ENCODE results near the gene GALNT11. TPM values are rescaled to one million over a fixed set of nuclear protein-coding genes. Genes with fewer than 3 reads are reported as not detected.

The GALNT11 gene
- polyA plus RNA-seq, 1 donor (not counting 4 experiments of a cell fraction or from before 2014, with no cell fraction given) = 42.3 TPM

GRCh38 chr7:152158801-152159587, 133.5 kb downstream of the GALNT11 start:
- Histone ChIP-seq H3K27ac (ENCODE audit: control insufficient read depth, insufficient read depth, low read length) (no peak overlapping the region), H3K79me2 (ENCODE audit: control insufficient read depth, insufficient read depth, low read length) (no peaks in the 10 kb centered on the region), H3K36me3 (ENCODE audit: control insufficient read depth in 2 of 2, extremely low read depth in 1 of 2, insufficient read depth in 2 of 2, low read length in 2 of 2) (peaks cover 26 to 33% of the 10 kb centered on the region in 2 experiments), H3K9ac (ENCODE audit: control insufficient read depth, extremely low read depth, insufficient read depth, low read length) (no peak overlapping the region), H3K4me1 (ENCODE audit: control insufficient read depth, extremely low read depth, insufficient read depth, low read length) (no peaks in the 10 kb centered on the region), H3K4me3 (ENCODE audit: control insufficient read depth in 2 of 3, extremely low read depth in 1 of 3, insufficient read depth in 2 of 3, low read depth in 1 of 3, low read length in 3 of 3) (no peak overlapping the region), H3K4me2 (ENCODE audit: control insufficient read depth, extremely low read depth, insufficient read depth, low read depth, low read length) (no peak overlapping the region), H2AFZ (ENCODE audit: control insufficient read depth, low read length) (no peak overlapping the region), H4K20me1 (ENCODE audit: control insufficient read depth, extremely low read depth, insufficient read depth, low read length) (no peaks in the 10 kb centered on the region), H3K27me3 (ENCODE audit: control insufficient read depth, extremely low read depth, insufficient read depth, low read length) (no peaks in the 10 kb centered on the region), H3K9me1 (ENCODE audit: control insufficient read depth, extremely low read depth, insufficient read depth, low read length) (no peaks in the 10 kb centered on the region), H3K9me3 (ENCODE audit: control insufficient read depth, low read depth, low read length) (no peaks in the 10 kb centered on the region)
- TF ChIP-seq EZH2 (IDR thresholded peaks at IDR 0.05; ENCODE audit: low read length) (no peak), CTCF (optimal IDR thresholded peaks at IDR 0.05 in 1 of 3, IDR thresholded peaks at IDR 0.05 in 1 of 3, conservative IDR thresholded peaks at IDR 0.05 in 1 of 3; ENCODE audit: extremely low read depth in 1 of 3, insufficient read depth in 2 of 3, low read length in 3 of 3) (no peak)
- dilution Hi-C loops (cut with MboI; ENCODE audit: extremely low pct_ligation_motif_present, low sequenced_read_pairs) = no loop called here
- no peak for FAIRE-seq
- no peak for DNase-seq (ENCODE audit: low read depth, low spot score)

GRCh38 chr7:152161171-152161570, 135.7 kb downstream of the GALNT11 start:
- dilution Hi-C loops (cut with MboI; ENCODE audit: extremely low pct_ligation_motif_present, low sequenced_read_pairs) = no loop called here
- H2AFZ ChIP-seq (ENCODE audit: control insufficient read depth, low read length) = no peak overlapping the region
- no peak overlapping the region for H3K4me2 ChIP-seq (ENCODE audit: control insufficient read depth, extremely low read depth, insufficient read depth, low read depth, low read length)
- FAIRE-seq = no peak
- H3K36me3 ChIP-seq (ENCODE audit: control insufficient read depth in 2 of 2, extremely low read depth in 1 of 2, insufficient read depth in 2 of 2, low read length in 2 of 2) = peaks cover 21 to 30% of the 10 kb centered on the region in 2 experiments
- H3K4me3 ChIP-seq (ENCODE audit: control insufficient read depth in 2 of 3, extremely low read depth in 1 of 3, insufficient read depth in 2 of 3, low read depth in 1 of 3, low read length in 3 of 3) = no peak overlapping the region
- TF ChIP-seq EZH2 (IDR thresholded peaks at IDR 0.05; ENCODE audit: low read length) (no peak), CTCF (optimal IDR thresholded peaks at IDR 0.05 in 1 of 3, IDR thresholded peaks at IDR 0.05 in 1 of 3, conservative IDR thresholded peaks at IDR 0.05 in 1 of 3; ENCODE audit: extremely low read depth in 1 of 3, insufficient read depth in 2 of 3, low read length in 3 of 3) (no peak)
- DNase-seq (ENCODE audit: low read depth, low spot score) = no peak
- H3K9ac ChIP-seq (ENCODE audit: control insufficient read depth, extremely low read depth, insufficient read depth, low read length) = no peak overlapping the region
- H3K79me2 ChIP-seq (ENCODE audit: control insufficient read depth, insufficient read depth, low read length) = no peaks in the 10 kb centered on the region
- H3K27me3 ChIP-seq (ENCODE audit: control insufficient read depth, extremely low read depth, insufficient read depth, low read length) = no peaks in the 10 kb centered on the region
- no peaks in the 10 kb centered on the region for H3K9me1 ChIP-seq (ENCODE audit: control insufficient read depth, extremely low read depth, insufficient read depth, low read length)
- no peaks in the 10 kb centered on the region for H3K4me1 ChIP-seq (ENCODE audit: control insufficient read depth, extremely low read depth, insufficient read depth, low read length)
- no peaks in the 10 kb centered on the region for H4K20me1 ChIP-seq (ENCODE audit: control insufficient read depth, extremely low read depth, insufficient read depth, low read length)
- H3K27ac ChIP-seq (ENCODE audit: control insufficient read depth, insufficient read depth, low read length) = no peak overlapping the region
- H3K9me3 ChIP-seq (ENCODE audit: control insufficient read depth, low read depth, low read length) = no peaks in the 10 kb centered on the region
